NT2/D1 (cell line): ENCODE measurements around the gene TACC3.

Experiments used
- SUZ12 ChIP-seq: IDR thresholded peaks from 2 replicates; pipeline ENCODE4 v1.6.1; 2011; ENCODE audit not compliant: insufficient read length, insufficient read depth; ENCODE audit errors: extremely low read depth
- ZNF274 ChIP-seq: IDR thresholded peaks from 2 replicates; pipeline ENCODE4 v1.6.1; 2011; ENCODE audit warnings: mild to moderate bottlenecking, low read depth, low read length

- TF ChIP-seq SUZ12 (no peak), ZNF274 (no peak)
Measured at GRCh38 chr4:1775731-1776500, 54.6 kb downstream of the TACC3 start.
